ENCODE results near the gene ITGA3. TPM values are rescaled to one million over a fixed set of nuclear protein-coding genes. Genes with fewer than 3 reads are reported as not detected.

The ITGA3 gene
- total RNA-seq, 1 experiment from 2014 or later, result 392 TPM

DNA sequence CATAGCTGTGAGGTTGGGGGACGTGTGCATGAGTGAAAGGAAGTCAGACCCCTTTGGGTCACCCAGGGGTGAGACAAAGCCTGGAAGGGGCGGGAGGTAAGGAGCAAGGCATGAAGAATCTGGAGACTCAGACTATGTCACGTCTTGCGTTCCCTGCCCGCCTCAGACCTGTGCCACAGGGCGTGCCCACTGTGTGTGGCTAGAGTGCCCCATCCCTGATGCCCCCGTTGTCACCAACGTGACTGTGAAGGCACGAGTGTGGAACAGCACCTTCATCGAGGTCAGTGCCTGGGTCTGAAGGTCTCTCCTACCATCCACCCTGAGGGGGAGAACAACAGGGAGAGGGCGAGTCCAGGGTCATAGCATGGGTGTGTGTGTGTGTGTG lies 24.2 kb downstream of the ITGA3 start:
- H3K4me2 ChIP-seq (ENCODE audit: low read length), result no peak overlapping the region
- H4K20me1 ChIP-seq (ENCODE audit: insufficient read depth), result peaks cover 5% of the 10 kb centered on the region; the same call in 1 of the 2 replicates
- no peak overlapping the region for H3K9ac ChIP-seq (ENCODE audit: low read length)
- no peak overlapping the region for H2AFZ ChIP-seq (ENCODE audit: low read depth, low read length, poor library complexity, severe bottlenecking)
- DNase-seq (ENCODE audit: low read depth, low spot score), result no peak
- CTCF ChIA-PET, result interaction anchor here (0.7 to 3.5 kb wide), 19 partner anchors 8 to 72 kb away, joined by 3 to 38 read pairs (median 4); partner anchors contain the start of gene ITGA3
- peaks cover 33% of the 10 kb centered on the region; the same call in 1 of the 2 replicates for H3K79me2 ChIP-seq (ENCODE audit: insufficient read depth, low read length)
- no peaks in the 10 kb centered on the region for H3K9me3 ChIP-seq (ENCODE audit: control insufficient read depth in 1 of 2, insufficient read depth in 1 of 2, low read depth in 1 of 2, low read length in 2 of 2)
- intact Hi-C loops (cut with micrococcal nuclease), result no loop called here
- no TSS peak for BruUV-seq (replicated peaks)
- peaks cover 6 to 16% of the 10 kb centered on the region in 2 experiments; a peak in 2 of 4 replicates for H3K4me1 ChIP-seq (ENCODE audit: control insufficient read depth in 1 of 2, insufficient read depth in 2 of 2, low read length in 2 of 2)
- no peak overlapping the region for H3K4me3 ChIP-seq (replicated peaks in 1 of 2; ENCODE audit: low read depth in 1 of 2, low read length in 2 of 2)
- no peak; the same call in 1 of the 2 replicates for ATAC-seq
- no peaks in the 10 kb centered on the region for H3K9me2 ChIP-seq (ENCODE audit: insufficient read depth)
- H3K27ac ChIP-seq (ENCODE audit: low read depth, low read length), result peak overlapping the region; percentile 42; the same call in 1 of the 2 replicates
- H3K27me3 ChIP-seq (ENCODE audit: insufficient read depth, low read length), result no peaks in the 10 kb centered on the region
- POLR2A ChIA-PET, result interaction anchor here (1.1 to 1.4 kb wide), 2 partner anchors 11 to 18 kb away, joined by 4 to 7 read pairs; no protein-coding TSS in a partner anchor
- TF ChIP-seq, protein P1, sequence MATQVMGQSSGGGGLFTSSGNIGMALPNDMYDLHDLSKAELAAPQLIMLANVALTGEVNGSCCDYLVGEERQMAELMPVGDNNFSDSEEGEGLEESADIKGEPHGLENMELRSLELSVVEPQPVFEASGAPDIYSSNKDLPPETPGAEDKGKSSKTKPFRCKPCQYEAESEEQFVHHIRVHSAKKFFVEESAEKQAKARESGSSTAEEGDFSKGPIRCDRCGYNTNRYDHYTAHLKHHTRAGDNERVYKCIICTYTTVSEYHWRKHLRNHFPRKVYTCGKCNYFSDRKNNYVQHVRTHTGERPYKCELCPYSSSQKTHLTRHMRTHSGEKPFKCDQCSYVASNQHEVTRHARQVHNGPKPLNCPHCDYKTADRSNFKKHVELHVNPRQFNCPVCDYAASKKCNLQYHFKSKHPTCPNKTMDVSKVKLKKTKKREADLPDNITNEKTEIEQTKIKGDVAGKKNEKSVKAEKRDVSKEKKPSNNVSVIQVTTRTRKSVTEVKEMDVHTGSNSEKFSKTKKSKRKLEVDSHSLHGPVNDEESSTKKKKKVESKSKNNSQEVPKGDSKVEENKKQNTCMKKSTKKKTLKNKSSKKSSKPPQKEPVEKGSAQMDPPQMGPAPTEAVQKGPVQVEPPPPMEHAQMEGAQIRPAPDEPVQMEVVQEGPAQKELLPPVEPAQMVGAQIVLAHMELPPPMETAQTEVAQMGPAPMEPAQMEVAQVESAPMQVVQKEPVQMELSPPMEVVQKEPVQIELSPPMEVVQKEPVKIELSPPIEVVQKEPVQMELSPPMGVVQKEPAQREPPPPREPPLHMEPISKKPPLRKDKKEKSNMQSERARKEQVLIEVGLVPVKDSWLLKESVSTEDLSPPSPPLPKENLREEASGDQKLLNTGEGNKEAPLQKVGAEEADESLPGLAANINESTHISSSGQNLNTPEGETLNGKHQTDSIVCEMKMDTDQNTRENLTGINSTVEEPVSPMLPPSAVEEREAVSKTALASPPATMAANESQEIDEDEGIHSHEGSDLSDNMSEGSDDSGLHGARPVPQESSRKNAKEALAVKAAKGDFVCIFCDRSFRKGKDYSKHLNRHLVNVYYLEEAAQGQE (IDR thresholded peaks at IDR 0.05; ENCODE audit: low read depth), result no peak
- TF ChIP-seq, protein P2, sequence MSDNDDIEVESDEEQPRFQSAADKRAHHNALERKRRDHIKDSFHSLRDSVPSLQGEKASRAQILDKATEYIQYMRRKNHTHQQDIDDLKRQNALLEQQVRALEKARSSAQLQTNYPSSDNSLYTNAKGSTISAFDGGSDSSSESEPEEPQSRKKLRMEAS (IDR thresholded peaks at IDR 0.05), result no peak
- no peak for TF ChIP-seq SP1 (IDR thresholded peaks at IDR 0.05; ENCODE audit: low read depth)
- TF ChIP-seq TCF7L2 (IDR thresholded peaks at IDR 0.05; ENCODE audit: borderline replicate concordance, extremely low read depth, insufficient read depth, insufficient read length), result no peak
- TF ChIP-seq EZH2phosphoT487 (IDR thresholded peaks at IDR 0.05; ENCODE audit: borderline replicate concordance), result no peak
- no peak for TF ChIP-seq SRF (IDR thresholded peaks at IDR 0.05; ENCODE audit: low read depth)
- TF ChIP-seq, protein P3, sequence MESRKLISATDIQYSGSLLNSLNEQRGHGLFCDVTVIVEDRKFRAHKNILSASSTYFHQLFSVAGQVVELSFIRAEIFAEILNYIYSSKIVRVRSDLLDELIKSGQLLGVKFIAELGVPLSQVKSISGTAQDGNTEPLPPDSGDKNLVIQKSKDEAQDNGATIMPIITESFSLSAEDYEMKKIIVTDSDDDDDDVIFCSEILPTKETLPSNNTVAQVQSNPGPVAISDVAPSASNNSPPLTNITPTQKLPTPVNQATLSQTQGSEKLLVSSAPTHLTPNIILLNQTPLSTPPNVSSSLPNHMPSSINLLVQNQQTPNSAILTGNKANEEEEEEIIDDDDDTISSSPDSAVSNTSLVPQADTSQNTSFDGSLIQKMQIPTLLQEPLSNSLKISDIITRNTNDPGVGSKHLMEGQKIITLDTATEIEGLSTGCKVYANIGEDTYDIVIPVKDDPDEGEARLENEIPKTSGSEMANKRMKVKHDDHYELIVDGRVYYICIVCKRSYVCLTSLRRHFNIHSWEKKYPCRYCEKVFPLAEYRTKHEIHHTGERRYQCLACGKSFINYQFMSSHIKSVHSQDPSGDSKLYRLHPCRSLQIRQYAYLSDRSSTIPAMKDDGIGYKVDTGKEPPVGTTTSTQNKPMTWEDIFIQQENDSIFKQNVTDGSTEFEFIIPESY (IDR thresholded peaks at IDR 0.05; ENCODE audit: extremely low read depth, insufficient replicate concordance, low read length), result no peak
- TF ChIP-seq, protein P4, sequence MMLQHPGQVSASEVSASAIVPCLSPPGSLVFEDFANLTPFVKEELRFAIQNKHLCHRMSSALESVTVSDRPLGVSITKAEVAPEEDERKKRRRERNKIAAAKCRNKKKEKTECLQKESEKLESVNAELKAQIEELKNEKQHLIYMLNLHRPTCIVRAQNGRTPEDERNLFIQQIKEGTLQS (IDR thresholded peaks at IDR 0.05), result no peak
- no peak for TF ChIP-seq ZNF274 (IDR thresholded peaks at IDR 0.05; ENCODE audit: low read depth, low read length)
- TF ChIP-seq SIN3A (IDR thresholded peaks at IDR 0.05; ENCODE audit: low read depth), result no peak
- TF ChIP-seq FOSL1 (IDR thresholded peaks at IDR 0.05; ENCODE audit: low read depth), result no peak
- TF ChIP-seq EGR1 (IDR thresholded peaks at IDR 0.05; ENCODE audit: low read depth), result no peak
- TF ChIP-seq, protein P5, sequence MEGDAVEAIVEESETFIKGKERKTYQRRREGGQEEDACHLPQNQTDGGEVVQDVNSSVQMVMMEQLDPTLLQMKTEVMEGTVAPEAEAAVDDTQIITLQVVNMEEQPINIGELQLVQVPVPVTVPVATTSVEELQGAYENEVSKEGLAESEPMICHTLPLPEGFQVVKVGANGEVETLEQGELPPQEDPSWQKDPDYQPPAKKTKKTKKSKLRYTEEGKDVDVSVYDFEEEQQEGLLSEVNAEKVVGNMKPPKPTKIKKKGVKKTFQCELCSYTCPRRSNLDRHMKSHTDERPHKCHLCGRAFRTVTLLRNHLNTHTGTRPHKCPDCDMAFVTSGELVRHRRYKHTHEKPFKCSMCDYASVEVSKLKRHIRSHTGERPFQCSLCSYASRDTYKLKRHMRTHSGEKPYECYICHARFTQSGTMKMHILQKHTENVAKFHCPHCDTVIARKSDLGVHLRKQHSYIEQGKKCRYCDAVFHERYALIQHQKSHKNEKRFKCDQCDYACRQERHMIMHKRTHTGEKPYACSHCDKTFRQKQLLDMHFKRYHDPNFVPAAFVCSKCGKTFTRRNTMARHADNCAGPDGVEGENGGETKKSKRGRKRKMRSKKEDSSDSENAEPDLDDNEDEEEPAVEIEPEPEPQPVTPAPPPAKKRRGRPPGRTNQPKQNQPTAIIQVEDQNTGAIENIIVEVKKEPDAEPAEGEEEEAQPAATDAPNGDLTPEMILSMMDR (IDR thresholded peaks at IDR 0.05 in 2 of 3, conservative IDR thresholded peaks at IDR 0.05 in 1 of 3; ENCODE audit: borderline replicate concordance in 1 of 3, insufficient read depth in 1 of 3, low read depth in 2 of 3, low read length in 2 of 3), result no peak
- no peak for TF ChIP-seq RAD21 (IDR thresholded peaks at IDR 0.05; ENCODE audit: low read depth)
- TF ChIP-seq ZFX (IDR thresholded peaks at IDR 0.05), result no peak
- peaks cover 82 to 86% of the 10 kb centered on the region in 2 experiments for H3K36me3 ChIP-seq (ENCODE audit: control insufficient read depth in 1 of 2, insufficient read depth in 2 of 2, low read length in 2 of 2)
- RAD21 ChIA-PET (ENCODE audit: low non-redundant PET in 1 of 2, low total read pairs in 2 of 2, uncharacterized antibody in 2 of 2, unreplicated experiment in 2 of 2), result interaction anchor here (0.7 to 1.4 kb wide), 6 partner anchors 13 to 54 kb away, joined by 3 to 5 read pairs (median 4); partner anchors contain the start of gene ITGA3 (in 1 of the 2)
